Activated CD8-positive, alpha-beta T cell treated with anti-CD3 and anti-CD28 coated beads for 36 hours (primary cell): ENCODE results near the gene PIP5K1B. TPM values are rescaled to one million over a fixed set of nuclear protein-coding genes. Genes with fewer than 3 reads are reported as not detected.
A peak's percentile ranks its signal among the peaks of the same experiment; 100 is the strongest.

Experiments used
- ATAC-seq: fragments of 200-7000 bp; cut with Tn5 transposase; one replicate; pipeline ENCODE4 v1.10.0; 2021; ENCODE audit warnings: mild to moderate bottlenecking, moderate library complexity
- CTCF ChIA-PET: fragments of 350-600 bp; sonication (Branson Sonifier 250); formaldehyde crosslinking; loops from one replicate; lab custom pipeline; 2021; ENCODE audit warnings: antibody characterized with exemption; lab: Charles Lee
- POLR2A ChIA-PET: fragments of 350-600 bp; sonication (Branson Sonifier 250); formaldehyde crosslinking; loops from one replicate; lab custom pipeline; 2021; ENCODE audit warnings: antibody characterized with exemption; lab: Charles Lee
- DNase-seq: peaks from one replicate; pipeline ENCODE4 v3.0.0-alpha.2; 2020
- H3K27ac Mint-ChIP-seq: one replicate; pipeline ENCODE4 v1.8.0; 2021; ENCODE audit warnings: mild to moderate bottlenecking, mixed read lengths
- H3K27me3 Mint-ChIP-seq: one replicate; pipeline ENCODE4 v1.8.0; 2021; ENCODE audit warnings: mixed read lengths
- H3K36me3 Mint-ChIP-seq: one replicate; pipeline ENCODE4 v1.8.0; 2021; ENCODE audit warnings: low read depth, mixed read lengths
- H3K4me1 Mint-ChIP-seq: one replicate; pipeline ENCODE4 v1.8.0; 2021; ENCODE audit warnings: low read depth, mixed read lengths
- H3K4me3 Mint-ChIP-seq: one replicate; pipeline ENCODE4 v1.8.0; 2021; ENCODE audit warnings: mild to moderate bottlenecking, moderate library complexity, mixed read lengths
- H3K9me3 Mint-ChIP-seq: one replicate; pipeline ENCODE4 v1.8.0; 2021; ENCODE audit warnings: mixed read lengths
- intact Hi-C: fragments of 100-400 bp; cut with micrococcal nuclease; formaldehyde crosslinking; loops from one replicate; pipeline ENCODE4 v1.10.0; 2022
- total RNA-seq, 2 experiments: library from RNA; stranded (reverse); gene quantifications; one replicate each; pipeline ENCODE4 v1.2.3, GENCODE V29; 2021
- TF ChIP-seq, protein P1 (sequence below): fragments of 200-600 bp; IDR thresholded peaks from one replicate; pipeline ENCODE4 v1.8.0; 2022; ENCODE audit warnings: antibody characterized with exemption, mild to moderate bottlenecking

Gene PIP5K1B
- total RNA-seq, 2 experiments from 2014 or later: 0.43 to 0.98 TPM

DNA sequence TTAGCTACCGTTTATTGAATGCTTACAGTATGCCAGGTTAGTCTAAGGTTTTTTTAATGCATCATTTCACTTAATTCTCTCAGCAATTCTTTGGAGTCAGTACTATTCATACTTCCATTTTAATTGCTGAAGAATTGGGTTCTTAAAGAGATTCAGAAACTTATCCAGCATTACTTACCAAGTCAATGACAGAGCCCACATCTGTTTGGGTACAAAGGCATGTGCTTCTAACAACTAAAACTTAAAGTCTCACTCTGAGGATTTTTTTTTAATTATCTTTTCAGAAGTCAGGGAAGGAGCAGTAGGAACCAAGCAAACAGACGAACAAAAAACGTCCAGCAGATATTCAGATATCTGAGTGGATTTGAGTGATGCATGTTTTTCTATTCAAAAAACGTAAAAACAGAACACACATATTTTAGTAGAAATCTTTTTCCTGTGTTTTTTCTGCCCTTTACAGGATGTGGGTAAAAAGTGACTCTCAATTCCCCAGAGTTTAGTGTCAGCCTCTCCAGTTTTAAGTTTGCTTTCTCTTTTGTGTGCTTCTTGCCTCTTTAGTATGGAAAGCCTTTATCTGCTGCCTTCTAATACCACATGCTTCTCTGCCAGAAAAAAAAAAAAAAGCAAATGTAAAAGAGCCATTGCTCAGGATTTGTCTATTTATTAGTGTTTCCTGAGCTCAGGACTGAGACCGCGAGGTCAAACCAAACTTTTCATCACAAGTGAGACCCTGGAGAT is 190.9 kb downstream of the PIP5K1B start:
- TF ChIP-seq, protein P1, sequence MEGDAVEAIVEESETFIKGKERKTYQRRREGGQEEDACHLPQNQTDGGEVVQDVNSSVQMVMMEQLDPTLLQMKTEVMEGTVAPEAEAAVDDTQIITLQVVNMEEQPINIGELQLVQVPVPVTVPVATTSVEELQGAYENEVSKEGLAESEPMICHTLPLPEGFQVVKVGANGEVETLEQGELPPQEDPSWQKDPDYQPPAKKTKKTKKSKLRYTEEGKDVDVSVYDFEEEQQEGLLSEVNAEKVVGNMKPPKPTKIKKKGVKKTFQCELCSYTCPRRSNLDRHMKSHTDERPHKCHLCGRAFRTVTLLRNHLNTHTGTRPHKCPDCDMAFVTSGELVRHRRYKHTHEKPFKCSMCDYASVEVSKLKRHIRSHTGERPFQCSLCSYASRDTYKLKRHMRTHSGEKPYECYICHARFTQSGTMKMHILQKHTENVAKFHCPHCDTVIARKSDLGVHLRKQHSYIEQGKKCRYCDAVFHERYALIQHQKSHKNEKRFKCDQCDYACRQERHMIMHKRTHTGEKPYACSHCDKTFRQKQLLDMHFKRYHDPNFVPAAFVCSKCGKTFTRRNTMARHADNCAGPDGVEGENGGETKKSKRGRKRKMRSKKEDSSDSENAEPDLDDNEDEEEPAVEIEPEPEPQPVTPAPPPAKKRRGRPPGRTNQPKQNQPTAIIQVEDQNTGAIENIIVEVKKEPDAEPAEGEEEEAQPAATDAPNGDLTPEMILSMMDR: no peak
- Mint-ChIP-seq H3K36me3 (no peaks in the 10 kb centered on the region), H3K27ac (peak overlapping the region; percentile 85), H3K27me3 (no peaks in the 10 kb centered on the region), H3K4me3 (peak overlapping the region; percentile 46), H3K4me1 (peaks cover 26% of the 10 kb centered on the region), H3K9me3 (no peaks in the 10 kb centered on the region)
- POLR2A ChIA-PET: interaction anchor here (0.6 kb wide), 1 partner anchor 59 kb away, joined by 3 read pairs; no protein-coding TSS in a partner anchor
- peak; percentile 81 for ATAC-seq
- DNase-seq: no peak
- intact Hi-C loops: no loop called here
- CTCF ChIA-PET: interaction anchor here (1.4 to 2.1 kb wide), 2 partner anchors 51 to 140 kb away, joined by 3 to 5 read pairs; partner anchors contain the start of gene FXN

DNA sequence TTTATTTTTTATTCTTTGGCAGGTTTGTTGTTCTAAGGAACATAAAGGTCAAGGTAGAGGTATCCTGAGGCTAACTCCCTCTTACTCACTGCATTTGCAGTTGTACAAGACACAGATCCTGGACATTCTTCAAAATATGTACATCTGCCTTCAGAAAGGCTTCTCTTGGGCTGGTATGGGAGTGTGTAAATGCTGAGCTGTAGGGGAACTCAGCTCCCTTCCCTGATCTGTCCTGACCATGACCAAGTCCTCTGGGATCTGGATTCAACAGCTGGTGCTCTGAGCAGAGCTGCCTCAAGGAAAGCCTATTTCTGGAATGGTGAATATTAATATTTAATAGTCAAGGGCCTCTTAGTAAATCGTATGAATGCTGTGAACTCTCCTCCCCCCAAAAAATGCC is 191.4 kb downstream of the PIP5K1B start:
- Mint-ChIP-seq H3K4me1 (peaks cover 26% of the 10 kb centered on the region), H3K4me3 (peak overlapping the region; percentile 46), H3K27ac (peak overlapping the region; percentile 85), H3K9me3 (no peaks in the 10 kb centered on the region), H3K36me3 (no peaks in the 10 kb centered on the region), H3K27me3 (no peaks in the 10 kb centered on the region)
- CTCF ChIA-PET: interaction anchor here (1.4 to 2.1 kb wide), 2 partner anchors 51 to 139 kb away, joined by 3 to 5 read pairs; partner anchors contain the start of gene FXN
- POLR2A ChIA-PET: interaction anchor here (0.6 to 1.1 kb wide), 2 partner anchors 10 to 59 kb away, joined by 3 read pairs; no protein-coding TSS in a partner anchor
- TF ChIP-seq, protein P1: no peak
- DNase-seq (no peak), ATAC-seq (peak; percentile 17)
- intact Hi-C loops: no loop called here

DNA sequence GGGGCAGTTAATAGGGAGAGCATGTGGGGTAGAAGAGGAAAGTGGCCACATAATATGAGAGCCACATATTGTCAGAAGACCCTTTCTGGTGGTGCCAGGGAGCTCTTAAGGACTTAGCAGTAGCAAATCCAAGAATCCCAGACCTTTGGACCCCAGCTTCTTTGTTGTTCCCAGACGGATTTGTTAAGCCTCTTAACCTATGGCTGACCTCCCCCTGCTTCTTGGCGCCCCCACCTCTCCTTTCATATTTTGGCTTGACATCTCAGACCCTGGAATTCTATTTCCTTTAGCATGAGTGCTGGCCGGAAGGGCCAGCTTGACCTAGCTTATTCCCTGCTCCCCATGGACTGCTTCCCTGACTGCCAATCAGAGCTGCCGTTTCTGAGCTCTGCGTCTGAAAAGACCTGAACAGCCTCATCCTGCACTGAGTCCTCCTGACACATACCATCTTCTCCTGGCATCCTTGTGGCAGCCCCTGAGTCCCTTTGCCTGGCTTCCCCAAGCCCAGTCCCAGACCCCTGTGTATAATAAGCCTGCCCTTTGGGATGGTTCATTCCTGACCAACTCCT is 192.6 kb downstream of the PIP5K1B start:
- DNase-seq: no peak
- Mint-ChIP-seq H3K27me3 (no peaks in the 10 kb centered on the region), H3K9me3 (no peaks in the 10 kb centered on the region), H3K4me1 (peaks cover 26% of the 10 kb centered on the region), H3K36me3 (no peaks in the 10 kb centered on the region), H3K4me3 (no peak overlapping the region), H3K27ac (no peak overlapping the region)
- ATAC-seq: no peak
- POLR2A ChIA-PET: interaction anchor here (1.1 kb wide), 1 partner anchor 9 kb away, joined by 3 read pairs; no protein-coding TSS in a partner anchor
- TF ChIP-seq, protein P1: no peak
- intact Hi-C loops: no loop called here
- CTCF ChIA-PET: interaction anchor here (1.0 to 2.1 kb wide), 2 partner anchors 102 to 138 kb away, joined by 4 to 5 read pairs; partner anchors contain the start of gene FXN

DNA sequence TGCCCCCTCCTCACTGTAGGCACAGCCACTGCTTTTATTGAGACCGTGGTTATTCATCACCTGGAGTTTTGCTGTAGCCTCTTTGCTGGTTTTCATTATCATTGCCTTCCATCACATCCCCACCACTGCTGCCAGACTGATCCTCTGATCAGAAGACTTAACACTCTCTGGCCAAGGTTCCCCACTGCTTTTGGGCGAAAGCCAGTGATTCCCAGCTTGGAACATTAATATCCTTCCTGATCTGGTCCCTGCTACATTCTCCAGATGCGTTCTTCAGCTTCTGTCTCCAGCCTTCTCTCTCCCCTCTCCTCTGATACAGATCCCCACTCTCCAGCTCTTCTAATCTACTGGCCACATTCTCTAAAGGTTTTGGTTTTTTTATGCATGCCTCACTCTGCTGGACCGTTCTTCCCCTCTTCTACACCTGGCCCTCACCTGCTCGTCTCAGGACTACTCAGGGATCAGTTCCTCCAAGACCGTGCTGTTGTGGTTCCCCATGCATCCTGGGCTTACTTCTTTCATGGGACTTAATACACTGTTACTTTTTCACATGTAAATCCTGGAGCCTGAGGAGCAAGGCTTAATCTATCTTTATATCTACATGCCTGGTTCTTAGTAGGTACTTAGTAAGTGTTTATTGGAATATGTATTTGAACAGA is 193.9 kb downstream of the PIP5K1B start:
- Mint-ChIP-seq H3K36me3 (no peaks in the 10 kb centered on the region), H3K27ac (no peak overlapping the region), H3K4me1 (peaks cover 26% of the 10 kb centered on the region), H3K27me3 (no peaks in the 10 kb centered on the region), H3K9me3 (no peaks in the 10 kb centered on the region), H3K4me3 (no peak overlapping the region)
- ATAC-seq (no peak), DNase-seq (no peak)
- ChIA-PET POLR2A (no interaction called here), CTCF (no interaction called here)
- TF ChIP-seq, protein P1: no peak
- intact Hi-C loops: no loop called here
